SK-N-SH (cell line): Measurements from ENCODE around the gene GRM1. TPM values are rescaled to one million over a fixed set of nuclear protein-coding genes. Genes with fewer than 3 reads are reported as not detected.

Experiments
- CTCF ChIA-PET: fragments of 300-600, 350-600 bp; formaldehyde crosslinking; extraction: SDS; loops from one replicate; lab custom pipeline; 2021; lab: Yijun Ruan, JAX
- POLR2A ChIA-PET: fragments of 350-600 bp; sonication (Branson Sonifier 250); formaldehyde crosslinking; extraction: SDS; loops from one replicate; lab custom pipeline; 2020; ENCODE audit warnings: antibody characterized with exemption, inconsistent platforms; lab: Yijun Ruan, JAX
- DNase-seq: peaks from one replicate; pipeline ENCODE4 v3.0.0; 2012
- H2AFZ ChIP-seq: fragments of 200-600 bp; sonication (generic); 2 replicates; pipeline ENCODE4 v1.8.1; 2016; ENCODE audit warnings: antibody characterized with exemption, mild to moderate bottlenecking, low read depth
- H3F3A ChIP-seq: fragments of 200-600 bp; sonication (generic); replicated peaks from 2 replicates; pipeline ENCODE3; 2016; ENCODE audit warnings: antibody characterized with exemption, mild to moderate bottlenecking; ENCODE audit not compliant: insufficient read depth
- H3K27ac ChIP-seq, 2 experiments: fragments of 200-500 bp in 1 of 2; fragments of 200-600 bp in 1 of 2; sonication (Bioruptor generic) in 1 of 2; sonication (generic), shearing (Covaris generic) in 1 of 2; 2 replicates each; pipeline versions ENCODE4 v1.5.1 to v1.6.1; 2014 to 2016; ENCODE audit warnings: low read depth in 2 of 2, inconsistent platforms in 1 of 2, low read length in 1 of 2, mild to moderate bottlenecking in 1 of 2, mixed read lengths in 1 of 2
- H3K27me3 ChIP-seq: fragments of 200-600 bp; sonication (generic), shearing (Covaris generic); 2 replicates; pipeline ENCODE4 v1.6.1; 2016; ENCODE audit warnings: mixed run types; ENCODE audit not compliant: insufficient read depth
- H3K36me3 ChIP-seq, 2 experiments: fragments of 200-500 bp in 1 of 2; fragments of 200-600 bp in 1 of 2; sonication (Bioruptor generic) in 1 of 2; sonication (generic) in 1 of 2; replicated peaks in 1 of 2; 2 replicates each; pipeline versions ENCODE3 to v1.5.1; 2014 to 2016; ENCODE audit warnings: low read length in 1 of 2, mild to moderate bottlenecking in 1 of 2; ENCODE audit not compliant: insufficient read depth in 2 of 2, control insufficient read depth in 1 of 2
- H3K4me1 ChIP-seq, 2 experiments: fragments of 200-500 bp in 1 of 2; fragments of 200-600 bp in 1 of 2; sonication (Bioruptor generic) in 1 of 2; sonication (generic), shearing (Covaris generic) in 1 of 2; 2 replicates each; pipeline versions ENCODE4 v1.5.1 to v1.6.1; 2014 to 2016; ENCODE audit warnings: low read depth in 1 of 2, low read length in 1 of 2, mixed run types in 1 of 2; ENCODE audit not compliant: insufficient read depth in 2 of 2, control insufficient read depth in 1 of 2
- H3K4me2 ChIP-seq: fragments of 200-600 bp; sonication (generic), shearing (Covaris generic); 2 replicates; pipeline ENCODE4 v1.6.1; 2017; ENCODE audit warnings: mixed run types
- H3K4me3 ChIP-seq, 2 experiments: fragments of 200-500 bp in 1 of 2; fragments of 200-600 bp in 1 of 2; sonication (Bioruptor generic) in 1 of 2; sonication (generic), shearing (Covaris generic) in 1 of 2; 2 replicates each; pipeline versions ENCODE4 v1.5.1 to v1.8.1; 2014 to 2016; ENCODE audit warnings: low read depth in 2 of 2, inconsistent platforms in 1 of 2, low read length in 1 of 2, mild to moderate bottlenecking in 1 of 2, mixed read lengths in 1 of 2, moderate library complexity in 1 of 2
- H3K79me2 ChIP-seq: fragments of 200-600 bp; sonication (generic); 2 replicates; pipeline ENCODE4 v1.8.1; 2017; ENCODE audit warnings: mild to moderate bottlenecking; ENCODE audit not compliant: insufficient read depth
- H3K9ac ChIP-seq: fragments of 200-600 bp; sonication (generic); 2 replicates; pipeline ENCODE4 v1.6.1; 2017; ENCODE audit warnings: mixed run types
- H3K9me2 ChIP-seq: fragments of 200-600 bp; sonication (generic); 2 replicates; pipeline ENCODE4 v1.6.1; 2017; ENCODE audit warnings: mixed run types
- H3K9me3 ChIP-seq: fragments of 200-600 bp; sonication (generic); 2 replicates; pipeline ENCODE4 v1.6.1; 2017; ENCODE audit warnings: mixed run types, mild to moderate bottlenecking, moderate library complexity
- H4K20me1 ChIP-seq: fragments of 200-600 bp; sonication (generic); 2 replicates; pipeline ENCODE4 v1.6.1; 2017; ENCODE audit warnings: mild to moderate bottlenecking, mixed run types; ENCODE audit not compliant: insufficient read depth
- CHD2 ChIP-seq: fragments of 150-350 bp; IDR thresholded peaks from 2 replicates; pipeline ENCODE4 v1.6.1; 2018; ENCODE audit warnings: low read length; ENCODE audit not compliant: partially characterized antibody
- EP300 ChIP-seq, 2 experiments: IDR thresholded peaks; 2 replicates each; pipeline versions ENCODE4 v1.4.0 to v1.6.1; 2012; ENCODE audit warnings: borderline replicate concordance in 1 of 2, low read depth in 1 of 2, low read length in 1 of 2
- EZH2phosphoT487 ChIP-seq: fragments of 200-600 bp; sonication (generic); IDR thresholded peaks from 2 replicates; pipeline ENCODE4 v1.6.1; 2017; ENCODE audit warnings: low read depth, mixed run types, mild to moderate bottlenecking, antibody characterized with exemption, moderate library complexity, borderline replicate concordance
- FOSL2 ChIP-seq: IDR thresholded peaks from 2 replicates; pipeline ENCODE4 v1.4.0; 2012; ENCODE audit warnings: low read depth, mild to moderate bottlenecking, moderate library complexity, borderline replicate concordance
- FOXM1 ChIP-seq: IDR thresholded peaks from 2 replicates; pipeline ENCODE4 v1.4.0; 2012; ENCODE audit warnings: low read depth, mild to moderate bottlenecking
- MEF2A ChIP-seq: IDR thresholded peaks from 2 replicates; pipeline ENCODE4 v1.4.0; 2012; ENCODE audit warnings: low read depth, borderline replicate concordance
- NFIC ChIP-seq: IDR thresholded peaks from 2 replicates; pipeline ENCODE4 v1.4.0; 2012; ENCODE audit warnings: borderline replicate concordance
- NRF1 ChIP-seq: IDR thresholded peaks from 2 replicates; pipeline ENCODE4 v1.6.1; 2012; ENCODE audit warnings: low read depth, mild to moderate bottlenecking, low read length
- SIN3A ChIP-seq: IDR thresholded peaks from 2 replicates; pipeline ENCODE4 v1.6.1; 2012; ENCODE audit warnings: low read depth, mild to moderate bottlenecking, low read length, moderate library complexity, borderline replicate concordance
- SMC3 ChIP-seq: IDR thresholded peaks from 2 replicates; pipeline ENCODE4 v1.6.1; 2012; ENCODE audit warnings: low read depth, low read length, improper control_type of control experiment
- TAF1 ChIP-seq: IDR thresholded peaks from 2 replicates; pipeline ENCODE4 v1.6.1; 2012; ENCODE audit warnings: low read depth, mild to moderate bottlenecking, low read length, moderate library complexity, borderline replicate concordance
- TEAD4 ChIP-seq: IDR thresholded peaks from 2 replicates; pipeline ENCODE4 v1.4.0; 2012; ENCODE audit warnings: mild to moderate bottlenecking, borderline replicate concordance; ENCODE audit not compliant: insufficient read depth
- WGBS: methylation state at CpG from one replicate; pipeline ENCODE4 v1.1.6; 2017; ENCODE audit warnings: low lambda C conversion rate; 5-methylcytosine and 5-hydroxymethylcytosine counted together
- polyA plus RNA-seq, 3 experiments: library from polyadenylated mRNA; depleted of rRNA; stranded (reverse); fragments of >200 nt; gene quantifications; 2 replicates each; pipeline ENCODE4 v1.2.3, GENCODE V29; 2012
- TF ChIP-seq, protein P1 (sequence below): IDR thresholded peaks from 2 replicates; pipeline ENCODE4; 2012
- TF ChIP-seq, protein P2 (sequence below): IDR thresholded peaks from 2 replicates; pipeline ENCODE4 v1.4.0; 2012; ENCODE audit warnings: low read depth
- TF ChIP-seq, protein P3 (sequence below): fragments of 150-350 bp; IDR thresholded peaks from 2 replicates; pipeline ENCODE4 v1.6.1; 2016; ENCODE audit warnings: mild to moderate bottlenecking, low read depth, low read length
- TF ChIP-seq, protein P4 (sequence below): fragments of 150-350 bp; IDR thresholded peaks from 2 replicates; pipeline ENCODE4 v1.6.1; 2017; ENCODE audit warnings: antibody characterized with exemption, low read length, low read depth, borderline replicate concordance

GRM1 gene
- polyA plus RNA-seq, 1 of the 3 experiments (the other 2 are of a cell fraction), result 0.05 TPM

DNA sequence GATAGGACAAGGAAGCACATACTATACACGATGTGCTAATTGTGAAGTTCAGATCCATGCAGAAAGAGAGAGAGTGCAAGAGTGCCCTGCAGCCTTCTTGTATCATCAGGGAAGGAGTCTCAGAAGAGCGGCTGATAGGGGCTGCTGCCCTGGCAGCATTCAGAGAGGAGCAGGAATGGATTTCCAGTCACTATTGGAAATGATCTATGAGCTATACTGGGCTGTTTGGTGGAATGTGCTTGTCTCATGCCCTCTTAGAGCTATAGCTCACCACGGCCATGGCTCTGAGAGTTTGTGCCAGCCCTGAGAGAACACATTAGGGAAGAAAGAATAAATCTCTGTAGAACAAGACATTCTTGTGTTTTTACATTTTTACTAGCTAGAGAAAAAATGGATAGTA lies 302.2 kb downstream of the GRM1 start (continued):
- TF ChIP-seq, protein P1, sequence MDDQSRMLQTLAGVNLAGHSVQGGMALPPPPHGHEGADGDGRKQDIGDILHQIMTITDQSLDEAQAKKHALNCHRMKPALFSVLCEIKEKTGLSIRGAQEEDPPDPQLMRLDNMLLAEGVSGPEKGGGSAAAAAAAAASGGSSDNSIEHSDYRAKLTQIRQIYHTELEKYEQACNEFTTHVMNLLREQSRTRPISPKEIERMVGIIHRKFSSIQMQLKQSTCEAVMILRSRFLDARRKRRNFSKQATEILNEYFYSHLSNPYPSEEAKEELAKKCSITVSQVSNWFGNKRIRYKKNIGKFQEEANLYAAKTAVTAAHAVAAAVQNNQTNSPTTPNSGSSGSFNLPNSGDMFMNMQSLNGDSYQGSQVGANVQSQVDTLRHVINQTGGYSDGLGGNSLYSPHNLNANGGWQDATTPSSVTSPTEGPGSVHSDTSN, result no peak

DNA sequence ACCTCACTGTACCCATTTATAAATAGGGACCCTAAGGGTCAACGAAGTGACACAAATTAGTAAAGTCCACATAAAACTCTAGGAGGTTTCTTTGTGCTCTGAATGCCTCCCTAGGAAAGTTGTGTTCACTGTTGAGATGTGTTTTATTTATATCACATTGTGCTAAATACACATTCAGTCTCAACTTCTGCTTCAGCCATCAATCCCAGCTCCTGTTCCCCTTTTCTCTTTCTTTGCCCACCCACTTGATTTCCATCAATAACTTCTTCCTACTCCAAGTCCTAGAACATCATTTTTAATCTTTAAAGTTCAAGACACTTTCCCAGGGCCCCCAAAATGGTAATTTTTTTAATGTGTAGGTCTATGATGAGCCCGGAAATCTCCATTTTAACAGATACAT lies 306.5 kb downstream of the GRM1 start:
- POLR2A ChIA-PET, result no interaction called here

GRCh38 chr6:146336191-146336590 lies 307.3 kb downstream of the GRM1 start:
- ChIA-PET CTCF (no interaction called here), POLR2A (no interaction called here)
- no peak overlapping the region for H3K9ac ChIP-seq
- no peak overlapping the region for H3K27ac ChIP-seq
- no peak for DNase-seq
- no peaks in the 10 kb centered on the region for H3K79me2 ChIP-seq
- H4K20me1 ChIP-seq, result no peaks in the 10 kb centered on the region
- no peak overlapping the region for H3K4me3 ChIP-seq
- H3K4me2 ChIP-seq, result no peak overlapping the region
- no peaks in the 10 kb centered on the region for H3K9me3 ChIP-seq
- H3K9me2 ChIP-seq, result no peaks in the 10 kb centered on the region
- no peaks in the 10 kb centered on the region; a peak in 1 of 4 replicates for H3K4me1 ChIP-seq
- no peak for TF ChIP-seq MEF2A
- H3F3A ChIP-seq, result no peaks in the 10 kb centered on the region
- H3K27me3 ChIP-seq, result no peaks in the 10 kb centered on the region
- no peak overlapping the region for H2AFZ ChIP-seq
- no peaks in the 10 kb centered on the region for H3K36me3 ChIP-seq
- WGBS, result 70% methylated on average over 3 of the region's 3 CpGs

More for the DNA sequence above, 306.5 kb downstream of the GRM1 start:
- H4K20me1 ChIP-seq, result no peaks in the 10 kb centered on the region
- TF ChIP-seq, protein P2, sequence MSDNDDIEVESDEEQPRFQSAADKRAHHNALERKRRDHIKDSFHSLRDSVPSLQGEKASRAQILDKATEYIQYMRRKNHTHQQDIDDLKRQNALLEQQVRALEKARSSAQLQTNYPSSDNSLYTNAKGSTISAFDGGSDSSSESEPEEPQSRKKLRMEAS, result no peak
- TF ChIP-seq TEAD4 (no peak), NRF1 (no peak), TAF1 (no peak), MEF2A (no peak), EZH2phosphoT487 (no peak)
- no peak for DNase-seq
- no peaks in the 10 kb centered on the region for H3F3A ChIP-seq
- CTCF ChIA-PET, result no interaction called here
- no peaks in the 10 kb centered on the region for H3K27me3 ChIP-seq
- no peak overlapping the region for H3K27ac ChIP-seq
- H3K4me1 ChIP-seq, result no peaks in the 10 kb centered on the region; a peak in 1 of 4 replicates
- H3K4me3 ChIP-seq, result no peak overlapping the region
- WGBS, result 58% methylated on average over 2 of the region's 2 CpGs
- H3K9me2 ChIP-seq, result no peaks in the 10 kb centered on the region
- no peaks in the 10 kb centered on the region for H3K36me3 ChIP-seq
- H3K79me2 ChIP-seq, result no peaks in the 10 kb centered on the region
- no peaks in the 10 kb centered on the region for H3K9me3 ChIP-seq
- H3K9ac ChIP-seq, result no peak overlapping the region
- no peak overlapping the region for H2AFZ ChIP-seq
- no peak overlapping the region for H3K4me2 ChIP-seq

DNA sequence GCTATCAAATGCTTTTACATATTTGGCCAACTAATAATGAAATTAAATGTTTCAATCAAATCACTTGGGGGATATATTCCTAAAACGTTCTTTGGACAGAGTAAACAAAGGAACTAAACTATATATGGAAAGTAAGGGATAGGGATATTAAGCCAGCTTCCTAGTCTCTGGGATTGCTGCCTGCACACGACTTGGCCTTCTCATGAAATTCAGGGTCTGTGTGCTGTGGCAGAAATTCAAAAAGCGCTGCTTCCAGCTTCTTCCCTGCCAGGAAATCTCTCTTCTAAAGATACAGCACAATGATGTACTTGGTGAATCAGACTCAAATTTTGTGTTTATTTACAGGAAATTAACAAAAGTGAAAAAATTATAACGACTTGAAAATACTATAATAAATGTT lies 308.5 kb downstream of the GRM1 start:
- DNase-seq, result no peak
- Histone ChIP-seq H3K27ac (no peak overlapping the region), H4K20me1 (no peaks in the 10 kb centered on the region), H3K9me2 (no peaks in the 10 kb centered on the region), H3K4me1 (no peaks in the 10 kb centered on the region; a peak in 1 of 4 replicates), H3K4me3 (no peak overlapping the region), H3K27me3 (no peaks in the 10 kb centered on the region), H2AFZ (no peak overlapping the region), H3K79me2 (no peaks in the 10 kb centered on the region), H3K36me3 (no peaks in the 10 kb centered on the region), H3K4me2 (no peak overlapping the region), H3K9me3 (no peaks in the 10 kb centered on the region), H3K9ac (no peak overlapping the region), H3F3A (no peaks in the 10 kb centered on the region)
- ChIA-PET CTCF (no interaction called here), POLR2A (no interaction called here)
- WGBS, result 55% methylated on average over 4 of the region's 4 CpGs
- TF ChIP-seq FOSL2 (no peak), TEAD4 (no peak), SIN3A (no peak), SMC3 (no peak), FOXM1 (no peak), NFIC (no peak), EP300 (IDR thresholded peaks at IDR 0.05; ENCODE audit: borderline replicate concordance in 1 of 2, low read depth in 1 of 2, low read length in 1 of 2) (no peak), EZH2phosphoT487 (no peak), TAF1 (no peak), CHD2 (no peak)
- TF ChIP-seq, protein P3, sequence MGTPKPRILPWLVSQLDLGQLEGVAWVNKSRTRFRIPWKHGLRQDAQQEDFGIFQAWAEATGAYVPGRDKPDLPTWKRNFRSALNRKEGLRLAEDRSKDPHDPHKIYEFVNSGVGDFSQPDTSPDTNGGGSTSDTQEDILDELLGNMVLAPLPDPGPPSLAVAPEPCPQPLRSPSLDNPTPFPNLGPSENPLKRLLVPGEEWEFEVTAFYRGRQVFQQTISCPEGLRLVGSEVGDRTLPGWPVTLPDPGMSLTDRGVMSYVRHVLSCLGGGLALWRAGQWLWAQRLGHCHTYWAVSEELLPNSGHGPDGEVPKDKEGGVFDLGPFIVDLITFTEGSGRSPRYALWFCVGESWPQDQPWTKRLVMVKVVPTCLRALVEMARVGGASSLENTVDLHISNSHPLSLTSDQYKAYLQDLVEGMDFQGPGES, result no peak
- TF ChIP-seq, protein P4, sequence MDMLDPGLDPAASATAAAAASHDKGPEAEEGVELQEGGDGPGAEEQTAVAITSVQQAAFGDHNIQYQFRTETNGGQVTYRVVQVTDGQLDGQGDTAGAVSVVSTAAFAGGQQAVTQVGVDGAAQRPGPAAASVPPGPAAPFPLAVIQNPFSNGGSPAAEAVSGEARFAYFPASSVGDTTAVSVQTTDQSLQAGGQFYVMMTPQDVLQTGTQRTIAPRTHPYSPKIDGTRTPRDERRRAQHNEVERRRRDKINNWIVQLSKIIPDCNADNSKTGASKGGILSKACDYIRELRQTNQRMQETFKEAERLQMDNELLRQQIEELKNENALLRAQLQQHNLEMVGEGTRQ, result no peak
